Pancreas (tissue), 10 donors: ENCODE results near the gene RYR1. TPM values are rescaled to one million over a fixed set of nuclear protein-coding genes. Genes with fewer than 3 reads are reported as not detected.
"Not testable (repeated sequence)": the region's sequence is repeated elsewhere in the genome, so short reads cannot be mapped to it uniquely, and the experiment has no call there.

Experiments used
- ATAC-seq, 4 donors: fragments of 200-7000 bp; cut with Tn5 transposase; one replicate each; pipeline versions ENCODE4 v1.8.0 to v1.9.1; 2020; ENCODE audit warnings: mild to moderate bottlenecking in 4 of 4, moderate library complexity in 4 of 4
- DNase-seq, 6 donors: peaks; one replicate each; pipeline ENCODE4 v3.0.0-alpha.2; 2020
- FAIRE-seq: peaks from 2 replicates; lab custom pipeline; 2012; peaks lifted over from hg19 to GRCh38; lab: Jason Lieb, UNC
- H3K27ac ChIP-seq, 4 donors: fragments of 200-600 bp; sonication (generic); 1 replicate in 3 of 4; 2 replicates in 1 of 4; pipeline versions ENCODE4 v1.5.0 to v1.8.0; 2020
- H3K27me3 ChIP-seq, 4 donors: fragments of 200-600 bp; one replicate each; pipeline ENCODE4 v1.8.0; 2021
- H3K36me3 ChIP-seq, 3 donors: fragments of 200-600 bp; sonication (generic) in 1 of 3; one replicate each; pipeline versions ENCODE4 v1.5.0 to v1.8.0; 2020 to 2021
- H3K4me1 ChIP-seq, 3 donors: fragments of 200-600 bp; one replicate each; pipeline ENCODE4 v1.8.0; 2021
- H3K4me3 ChIP-seq, 4 donors: fragments of 200-600 bp; sonication (generic) in 2 of 4; one replicate each; pipeline versions ENCODE4 v1.5.0 to v1.8.0; 2020 to 2021
- H3K9me3 ChIP-seq, 4 donors: fragments of 200-600 bp; one replicate each; pipeline ENCODE4 v1.8.0; 2021
- CTCF ChIP-seq, 4 donors: fragments of 200-600 bp; sonication (generic) in 3 of 4; IDR thresholded peaks; one replicate each; pipeline versions ENCODE4 v1.5.0 to v1.8.0; 2021; ENCODE audit warnings: antibody characterized with exemption in 4 of 4
- WGBS, 2 donors: extraction: QIAGEN DNeasy Blood & Tissue Kit; methylation state at CpG; one replicate each; pipeline ENCODE4 v1.1.7; 2013; 5-methylcytosine and 5-hydroxymethylcytosine counted together
- intact Hi-C, 3 donors: fragments of 100-400 bp; cut with DNase I; formaldehyde crosslinking; loops; one replicate each; pipeline versions ENCODE4 v1.11.1 to v1.14.2; 2022
- polyA plus RNA-seq, 2 donors: library from polyadenylated mRNA; stranded (reverse); fragments of 200-250 nt; gene quantifications; one replicate each; pipeline ENCODE4 v1.2.3, GENCODE V29; 2013
- total RNA-seq, 6 donors: library from RNA; stranded (reverse); fragmentation: NEBNext Ultra II Directional in 4 of 6; extraction: Animal tissue kit (Norgen Biotek cat#: 25700) in 4 of 6; gene quantifications; one replicate each; pipeline versions ENCODE4 v1.2.1 to v1.2.4, GENCODE V29; 2021 to 2023
- donor health status: healthy with polysubstance abuse.
- donor health status: DM: no; HTN: no; CAD: no; lungs with moderate emphysema.
- donor health status: DM: no; HTN: no; CAD: no.
- donor health status: control.
- donor health status: control.
- donor health status: Bipolar disorder and iron deficiency.
- donor health status: DM: yes; HTN: yes; CAD: no.
- donor health status: DM: no; HTN: no; CAD: no.
- donor health status: DM: no; HTN: no; CAD: no.
- donor health status: DM: yes; HTN: yes; CAD: no.

The RYR1 gene
- total and polyA plus RNA-seq, 8 donors = 0.19 to 1.4 (median 0.57) TPM

DNA sequence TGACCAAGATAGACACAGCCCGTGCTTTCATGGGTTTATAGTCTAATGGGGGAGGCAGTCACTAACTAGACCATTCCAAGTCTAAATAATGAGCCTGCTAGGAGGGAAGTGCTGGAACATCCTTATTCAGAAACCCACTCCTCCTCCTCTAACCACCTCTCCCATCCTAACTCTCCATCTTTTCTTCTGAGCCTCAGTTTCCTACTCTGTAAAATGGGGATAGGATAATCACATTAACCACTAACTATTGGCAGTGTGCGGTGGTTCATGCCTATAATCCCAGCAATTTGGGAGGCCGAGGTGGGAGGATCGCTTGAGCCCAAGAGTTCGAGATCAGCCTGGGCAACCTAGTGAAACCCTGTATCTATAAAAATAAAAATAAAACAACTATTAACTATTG, 115.6 kb downstream of the RYR1 start:
- DNase-seq (no peak), ATAC-seq (no peak), FAIRE-seq (no peak)
- H3K27ac ChIP-seq = no peak overlapping the region
- peaks cover 0 to 7% (median 0%) of the 10 kb centered on the region in 3 donors for H3K4me1 ChIP-seq
- 75 to 80% methylated on average over 5 of the region's 5 CpGs for WGBS, 2 donors
- no peaks in the 10 kb centered on the region for H3K27me3 ChIP-seq
- no peaks in the 10 kb centered on the region for H3K36me3 ChIP-seq
- no peaks in the 10 kb centered on the region for H3K9me3 ChIP-seq
- no peak for TF ChIP-seq CTCF (IDR thresholded peaks at IDR 0.05)
- intact Hi-C loops = no loop called here
- H3K4me3 ChIP-seq = no peak overlapping the region

GRCh38 chr19:38549942-38550341, 116.5 kb downstream of the RYR1 start:
- Histone ChIP-seq H3K36me3 (no peaks in the 10 kb centered on the region), H3K4me3 (no peak overlapping the region), H3K27ac (no peak overlapping the region), H3K27me3 (no peaks in the 10 kb centered on the region), H3K4me1 (no peaks in the 10 kb centered on the region), H3K9me3 (no peaks in the 10 kb centered on the region)
- intact Hi-C loops = no loop called here
- DNase-seq (no peak), ATAC-seq (no peak), FAIRE-seq (no peak)
- no peak for TF ChIP-seq CTCF (IDR thresholded peaks at IDR 0.05)
- 42 to 47% methylated on average over 4 of the region's 4 CpGs for WGBS, 2 donors

GRCh38 chr19:38550376-38550775, 116.9 kb downstream of the RYR1 start:
- no peak for DNase-seq
- Histone ChIP-seq H3K27me3 (no peaks in the 10 kb centered on the region), H3K4me3 (no peak overlapping the region), H3K4me1 (no peaks in the 10 kb centered on the region), H3K27ac (no peak overlapping the region), H3K36me3 (no peaks in the 10 kb centered on the region), H3K9me3 (no peaks in the 10 kb centered on the region)
- intact Hi-C loops = no loop called here
- no peak for TF ChIP-seq CTCF (IDR thresholded peaks at IDR 0.05)
- ATAC-seq = no peak
- FAIRE-seq = no peak
- WGBS, 2 donors = 19 to 24% methylated on average over 3 of the region's 3 CpGs

DNA sequence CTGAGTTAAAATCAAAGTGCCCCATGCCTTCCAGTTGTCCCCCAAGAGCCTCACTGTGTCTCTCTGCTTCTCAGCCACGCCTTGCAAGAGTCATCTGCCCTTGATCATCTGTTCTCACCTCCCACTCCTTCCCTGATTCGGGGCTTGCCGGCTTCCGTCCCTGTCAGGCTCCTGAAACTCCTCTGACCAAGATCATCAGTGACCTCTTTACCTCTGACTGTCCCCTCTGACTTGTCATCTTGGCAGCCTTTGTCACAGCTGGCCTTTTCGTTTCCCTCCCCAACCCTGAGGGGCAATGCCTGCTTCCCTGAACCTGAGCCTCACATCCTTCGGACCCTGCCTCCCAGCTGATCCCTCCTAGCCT, 117.9 kb downstream of the RYR1 start:
- no peaks in the 10 kb centered on the region for H3K4me1 ChIP-seq
- TF ChIP-seq CTCF (IDR thresholded peaks at IDR 0.05) = no peak
- intact Hi-C loops = no loop called here
- WGBS, 2 donors = 66 to 69% methylated on average over 6 of the region's 6 CpGs
- no peak overlapping the region for H3K27ac ChIP-seq
- no peak overlapping the region for H3K4me3 ChIP-seq
- no peak for FAIRE-seq
- H3K36me3 ChIP-seq = no peaks in the 10 kb centered on the region
- no peak for DNase-seq
- ATAC-seq = no peak
- H3K27me3 ChIP-seq = no peaks in the 10 kb centered on the region
- H3K9me3 ChIP-seq = no peaks in the 10 kb centered on the region

- H3K9me3 ChIP-seq, FAIRE-seq, H3K4me1 ChIP-seq, H3K27ac ChIP-seq, ATAC-seq, H3K27me3 ChIP-seq, H3K36me3 ChIP-seq, H3K4me3 ChIP-seq, DNase-seq, intact Hi-C loops: not testable (repeated sequence)
- 92 to 100% methylated on average over 1 of the region's 1 CpG for WGBS, 2 donors
Measured at GRCh38 chr19:38553239-38553638, 119.7 kb downstream of the RYR1 start.
